Measurements from ENCODE around the gene IL1R2. TPM values are rescaled to one million over a fixed set of nuclear protein-coding genes. Genes with fewer than 3 reads are reported as not detected.
"Not testable (repeated sequence)": the region's sequence is repeated elsewhere in the genome, so short reads cannot be mapped to it uniquely, and the experiment has no call there.

IL1R2 gene
- total RNA-seq, 1 donor, result not detected

- DNase-seq (ENCODE audit: low read depth in 2 of 3, low spot score in 2 of 3), result no peak
These were observed 65.9 kb downstream of the IL1R2 start for GRCh38 chr2:102057502-102058292.

GRCh38 chr2:102058293-102058833, 66.6 kb downstream of the IL1R2 start:
- no peak for DNase-seq (ENCODE audit: low read depth in 2 of 3, low spot score in 2 of 3)

GRCh38 chr2:102059151-102059550, 67.4 kb downstream of the IL1R2 start:
- no peak for DNase-seq (ENCODE audit: low read depth in 2 of 3, low spot score in 2 of 3)

- no peak for DNase-seq (ENCODE audit: low read depth in 2 of 3, low spot score in 2 of 3)
These were observed 68.3 kb downstream of the IL1R2 start for GRCh38 chr2:102060047-102060446.

GRCh38 chr2:102060792-102061191, 69.0 kb downstream of the IL1R2 start:
- DNase-seq (ENCODE audit: low read depth in 2 of 3, low spot score in 2 of 3), result no peak

GRCh38 chr2:102061286-102061699, 69.5 kb downstream of the IL1R2 start:
- no peak for DNase-seq (ENCODE audit: low read depth in 2 of 3, low spot score in 2 of 3)

GRCh38 chr2:102061962-102062795, 70.4 kb downstream of the IL1R2 start:
- no peak for DNase-seq (ENCODE audit: low read depth in 2 of 3, low spot score in 2 of 3)

GRCh38 chr2:102062802-102063201, 71.0 kb downstream of the IL1R2 start:
- DNase-seq (ENCODE audit: low read depth in 2 of 3, low spot score in 2 of 3), result no peak

- peak in 1 of 3 donors; percentile 47 for DNase-seq (ENCODE audit: low read depth in 2 of 3, low spot score in 2 of 3)
These were observed 71.7 kb downstream of the IL1R2 start for GRCh38 chr2:102063487-102063911.

- peak in 2 of 3 donors; percentile 85 to 86 for DNase-seq (ENCODE audit: low read depth in 2 of 3, low spot score in 2 of 3)
These were observed 72.3 kb downstream of the IL1R2 start for GRCh38 chr2:102063941-102064678.

GRCh38 chr2:102064679-102065674, 73.2 kb downstream of the IL1R2 start:
- DNase-seq (ENCODE audit: low read depth in 2 of 3, low spot score in 2 of 3), result no peak

GRCh38 chr2:102065675-102066252, 74.0 kb downstream of the IL1R2 start:
- no peak for DNase-seq (ENCODE audit: low read depth in 2 of 3, low spot score in 2 of 3)

GRCh38 chr2:102066554-102066953, 74.8 kb downstream of the IL1R2 start:
- DNase-seq (ENCODE audit: low read depth in 2 of 3, low spot score in 2 of 3), result no peak

GRCh38 chr2:102068126-102068525, 76.4 kb downstream of the IL1R2 start:
- DNase-seq (ENCODE audit: low read depth in 2 of 3, low spot score in 2 of 3), result not testable (repeated sequence)

GRCh38 chr2:102069311-102069974, 77.7 kb downstream of the IL1R2 start:
- peak in 2 of 3 donors; percentile 44 to 72 for DNase-seq (ENCODE audit: low read depth in 2 of 3, low spot score in 2 of 3)

- no peak for DNase-seq (ENCODE audit: low read depth in 2 of 3, low spot score in 2 of 3)
These were observed 78.4 kb downstream of the IL1R2 start for GRCh38 chr2:102070058-102070642.

GRCh38 chr2:102072741-102073140, 81.0 kb downstream of the IL1R2 start:
- DNase-seq (ENCODE audit: low read depth in 2 of 3, low spot score in 2 of 3), result no peak

GRCh38 chr2:102073168-102073724, 81.5 kb downstream of the IL1R2 start:
- DNase-seq (ENCODE audit: low read depth in 2 of 3, low spot score in 2 of 3), result no peak

Measured in hematopoietic multipotent progenitor cell (in vitro differentiated cells).